Glutamatergic neuron (in vitro differentiated cells): ENCODE data around the gene HTR1D. TPM values are rescaled to one million over a fixed set of nuclear protein-coding genes. Genes with fewer than 3 reads are reported as not detected.

Experiments used
- DNase-seq: peaks from one replicate; pipeline ENCODE4 v3.0.0; 2022
- H3K27ac Mint-ChIP-seq: one replicate; pipeline ENCODE4 v1.8.0; 2020; ENCODE audit warnings: mild to moderate bottlenecking, mixed read lengths, inconsistent platforms; ENCODE audit not compliant: unreplicated experiment
- H3K27me3 Mint-ChIP-seq: one replicate; pipeline ENCODE4 v1.8.0; 2020; ENCODE audit warnings: mild to moderate bottlenecking, moderate library complexity, mixed read lengths, inconsistent platforms; ENCODE audit not compliant: unreplicated experiment
- H3K36me3 Mint-ChIP-seq: one replicate; pipeline ENCODE4 v1.8.0; 2020; ENCODE audit warnings: mild to moderate bottlenecking, mixed read lengths, inconsistent platforms; ENCODE audit not compliant: unreplicated experiment
- H3K4me1 Mint-ChIP-seq: one replicate; pipeline ENCODE4 v1.8.0; 2020; ENCODE audit warnings: mild to moderate bottlenecking, low read depth, mixed read lengths, inconsistent platforms; ENCODE audit not compliant: unreplicated experiment
- H3K4me3 Mint-ChIP-seq: one replicate; pipeline ENCODE4 v1.8.0; 2020; ENCODE audit warnings: mild to moderate bottlenecking, mixed read lengths, inconsistent platforms; ENCODE audit not compliant: unreplicated experiment
- H3K9me3 Mint-ChIP-seq: one replicate; pipeline ENCODE4 v1.8.0; 2020; ENCODE audit warnings: mild to moderate bottlenecking, moderate library complexity, mixed read lengths, inconsistent platforms; ENCODE audit not compliant: unreplicated experiment
- CTCF ChIP-seq: fragments of 200-600 bp; sonication (generic); IDR thresholded peaks from one replicate; pipeline ENCODE4 v1.5.0; 2021; ENCODE audit not compliant: partially characterized antibody, unreplicated experiment
- total RNA-seq: library from RNA; stranded (reverse); fragmentation: NEBNext Ultra II Directional; extraction: Animal tissue kit (Norgen Biotek cat#: 25700); gene quantifications from one replicate; pipeline ENCODE4 v1.2.1, GENCODE V29; 2021; ENCODE audit not compliant: unreplicated experiment

The HTR1D gene
- total RNA-seq, 1 donor from 2014 or later: 0.20 TPM

GRCh38 chr1:23216771-23217420, 406 bp downstream of the HTR1D start:
- Mint-ChIP-seq H3K27me3 (peaks cover 10% of the 10 kb centered on the region), H3K36me3 (no peaks in the 10 kb centered on the region), H3K4me3 (peak overlapping the region; percentile 54), H3K4me1 (peaks cover 9% of the 10 kb centered on the region), H3K27ac (no peak overlapping the region), H3K9me3 (peaks cover 6% of the 10 kb centered on the region)
- peak; percentile 88 for TF ChIP-seq CTCF
- peak; percentile 55 for DNase-seq

- no peak for DNase-seq
- TF ChIP-seq CTCF: no peak
- no peak overlapping the region for H3K4me3 Mint-ChIP-seq
- H3K9me3 Mint-ChIP-seq: peaks cover 6% of the 10 kb centered on the region
- peaks cover 9% of the 10 kb centered on the region for H3K4me1 Mint-ChIP-seq
- H3K27me3 Mint-ChIP-seq: peaks cover 10% of the 10 kb centered on the region
- H3K36me3 Mint-ChIP-seq: no peaks in the 10 kb centered on the region
- no peak overlapping the region for H3K27ac Mint-ChIP-seq
Measured at GRCh38 chr1:23215751-23216449, 1.4 kb downstream of the HTR1D start.

- peaks cover 10% of the 10 kb centered on the region for H3K27me3 Mint-ChIP-seq
- peaks cover 9% of the 10 kb centered on the region for H3K4me1 Mint-ChIP-seq
- H3K27ac Mint-ChIP-seq: no peak overlapping the region
- H3K9me3 Mint-ChIP-seq: peaks cover 6% of the 10 kb centered on the region
- no peak overlapping the region for H3K4me3 Mint-ChIP-seq
- TF ChIP-seq CTCF: no peak
- no peaks in the 10 kb centered on the region for H3K36me3 Mint-ChIP-seq
- DNase-seq: no peak
Measured at GRCh38 chr1:23215291-23215690, 2.0 kb downstream of the HTR1D start.

- no peak for TF ChIP-seq CTCF
Measured at GRCh38 chr1:23214640-23215039, 2.7 kb downstream of the HTR1D start.

GRCh38 chr1:23211955-23212354, 5.3 kb downstream of the HTR1D start:
- H3K4me1 Mint-ChIP-seq: no peaks in the 10 kb centered on the region
- no peak overlapping the region for H3K4me3 Mint-ChIP-seq
- DNase-seq: no peak
- TF ChIP-seq CTCF: no peak
- no peaks in the 10 kb centered on the region for H3K36me3 Mint-ChIP-seq
- H3K9me3 Mint-ChIP-seq: no peaks in the 10 kb centered on the region
- peaks cover 2% of the 10 kb centered on the region for H3K27me3 Mint-ChIP-seq
- H3K27ac Mint-ChIP-seq: no peak overlapping the region

More at GRCh38 chr1:23214640-23215039, 2.7 kb downstream of the HTR1D start:
- DNase-seq: no peak
- Mint-ChIP-seq H3K27me3 (peaks cover 9% of the 10 kb centered on the region), H3K27ac (no peak overlapping the region), H3K9me3 (peaks cover 6% of the 10 kb centered on the region), H3K4me1 (peaks cover 9% of the 10 kb centered on the region), H3K36me3 (no peaks in the 10 kb centered on the region), H3K4me3 (peak overlapping the region; percentile 12)
